ENCODE data around the gene ANGPT4.

ANGPT4 gene
- 0 reads per million in 9 experiments for total RNA-seq

GRCh38 chr20:916125-916799, at the start of gene ANGPT4:
Gene ANGPT4, minus strand, starts transcription at chr20:916334. Its CDS starts 120 bp downstream, at chr20:916214.
- Mint-ChIP-seq H3K36me3 (ENCODE audit: insufficient read depth) (peaks cover 2% of the 10 kb centered on the region), H3K27me3 (peaks cover 20 to 61% of the 10 kb centered on the region in 2 donors), H3K4me1 (ENCODE audit: low read depth in 2 of 2) (peaks cover 2 to 5% of the 10 kb centered on the region in 2 donors), H3K9me3 (no peaks in the 10 kb centered on the region), H3K4me3 (no peak within 1 kb of the TSS), H3K27ac (no peak within 1 kb of the TSS)
- ATAC-seq (replicated peaks) (no peak), DNase-seq (no peak)

GRCh38 chr20:963795-964194, 47.7 kb upstream of the ANGPT4 start:
- Mint-ChIP-seq H3K4me1 (ENCODE audit: low read depth in 2 of 2) (peaks cover 0 to 2% of the 10 kb centered on the region in 2 donors), H3K36me3 (ENCODE audit: insufficient read depth) (no peaks in the 10 kb centered on the region), H3K4me3 (no peak overlapping the region), H3K27me3 (peaks cover 51 to 87% of the 10 kb centered on the region in 2 donors), H3K27ac (no peak overlapping the region), H3K9me3 (no peaks in the 10 kb centered on the region)
- DNase-seq (no peak), ATAC-seq (replicated peaks) (no peak)

- no peak for DNase-seq
- H3K36me3 Mint-ChIP-seq (ENCODE audit: insufficient read depth), result no peaks in the 10 kb centered on the region
- no peak overlapping the region for H3K4me3 Mint-ChIP-seq
- peaks cover 60 to 90% of the 10 kb centered on the region in 2 donors for H3K27me3 Mint-ChIP-seq
- no peak overlapping the region for H3K27ac Mint-ChIP-seq
- H3K4me1 Mint-ChIP-seq (ENCODE audit: low read depth in 2 of 2), result peaks cover 0 to 2% of the 10 kb centered on the region in 2 donors
- no peaks in the 10 kb centered on the region for H3K9me3 Mint-ChIP-seq
- ATAC-seq (replicated peaks), result no peak
These were observed 46.5 kb upstream of the ANGPT4 start for GRCh38 chr20:962683-963082.

- Mint-ChIP-seq H3K27me3 (peaks cover 64 to 95% of the 10 kb centered on the region in 2 donors), H3K27ac (no peak overlapping the region), H3K9me3 (no peaks in the 10 kb centered on the region), H3K4me1 (ENCODE audit: low read depth in 2 of 2) (peaks cover 0 to 2% of the 10 kb centered on the region in 2 donors), H3K36me3 (ENCODE audit: insufficient read depth) (no peaks in the 10 kb centered on the region), H3K4me3 (no peak overlapping the region)
- DNase-seq (no peak), ATAC-seq (replicated peaks) (no peak)
These were observed 46.1 kb upstream of the ANGPT4 start for GRCh38 chr20:962223-962622.

- Mint-ChIP-seq H3K36me3 (ENCODE audit: insufficient read depth) (no peaks in the 10 kb centered on the region), H3K27me3 (peaks cover 64 to 92% of the 10 kb centered on the region in 2 donors), H3K4me3 (no peak overlapping the region), H3K9me3 (no peaks in the 10 kb centered on the region), H3K4me1 (ENCODE audit: low read depth in 2 of 2) (peaks cover 0 to 2% of the 10 kb centered on the region in 2 donors), H3K27ac (no peak overlapping the region)
- DNase-seq (no peak), ATAC-seq (replicated peaks) (no peak)
These were observed 45.6 kb upstream of the ANGPT4 start for GRCh38 chr20:961768-962167.

GRCh38 chr20:959996-960615, 44.0 kb upstream of the ANGPT4 start:
- no peak for DNase-seq
- Mint-ChIP-seq H3K4me1 (ENCODE audit: low read depth in 2 of 2) (peaks cover 0 to 6% of the 10 kb centered on the region in 2 donors), H3K36me3 (ENCODE audit: insufficient read depth) (no peaks in the 10 kb centered on the region), H3K27me3 (peaks cover 66 to 92% of the 10 kb centered on the region in 2 donors), H3K27ac (no peak overlapping the region), H3K9me3 (no peaks in the 10 kb centered on the region), H3K4me3 (no peak overlapping the region)
- no peak for ATAC-seq (replicated peaks)

GRCh38 chr20:958936-959815, 43.0 kb upstream of the ANGPT4 start:
- ATAC-seq (replicated peaks) (no peak), DNase-seq (no peak)
- peaks cover 0 to 6% of the 10 kb centered on the region in 2 donors for H3K4me1 Mint-ChIP-seq (ENCODE audit: low read depth in 2 of 2)
- H3K27ac Mint-ChIP-seq, result no peak overlapping the region
- H3K4me3 Mint-ChIP-seq, result no peak overlapping the region
- no peaks in the 10 kb centered on the region for H3K36me3 Mint-ChIP-seq (ENCODE audit: insufficient read depth)
- H3K9me3 Mint-ChIP-seq, result no peaks in the 10 kb centered on the region
- H3K27me3 Mint-ChIP-seq, result peaks cover 63 to 92% of the 10 kb centered on the region in 2 donors

- H3K27ac Mint-ChIP-seq, result no peak overlapping the region
- no peak overlapping the region for H3K4me3 Mint-ChIP-seq
- DNase-seq (no peak), ATAC-seq (replicated peaks) (no peak)
- peaks cover 0 to 6% of the 10 kb centered on the region in 2 donors for H3K4me1 Mint-ChIP-seq (ENCODE audit: low read depth in 2 of 2)
- H3K27me3 Mint-ChIP-seq, result peaks cover 61 to 94% of the 10 kb centered on the region in 2 donors
- no peaks in the 10 kb centered on the region for H3K36me3 Mint-ChIP-seq (ENCODE audit: insufficient read depth)
- H3K9me3 Mint-ChIP-seq, result no peaks in the 10 kb centered on the region
These were observed 41.4 kb upstream of the ANGPT4 start for GRCh38 chr20:957544-957943.

- no peak overlapping the region for H3K27ac Mint-ChIP-seq
- ATAC-seq (replicated peaks) (peak; percentile 88), DNase-seq (peak; percentile 69 to 80 (median 69))
- H3K9me3 Mint-ChIP-seq, result no peaks in the 10 kb centered on the region
- H3K4me1 Mint-ChIP-seq (ENCODE audit: low read depth in 2 of 2), result peaks cover 0 to 6% of the 10 kb centered on the region in 2 donors
- H3K36me3 Mint-ChIP-seq (ENCODE audit: insufficient read depth), result no peaks in the 10 kb centered on the region
- no peak overlapping the region for H3K4me3 Mint-ChIP-seq
- peaks cover 50 to 94% of the 10 kb centered on the region in 2 donors for H3K27me3 Mint-ChIP-seq
These were observed 40.3 kb upstream of the ANGPT4 start for GRCh38 chr20:956330-956951.

GRCh38 chr20:955656-956055, 39.5 kb upstream of the ANGPT4 start:
- no peaks in the 10 kb centered on the region for H3K9me3 Mint-ChIP-seq
- no peak overlapping the region for H3K4me3 Mint-ChIP-seq

GRCh38 chr20:955111-955510, 39.0 kb upstream of the ANGPT4 start:
- H3K9me3 Mint-ChIP-seq, result no peaks in the 10 kb centered on the region
- ATAC-seq (replicated peaks) (no peak), DNase-seq (no peak)
- no peak overlapping the region for H3K27ac Mint-ChIP-seq
- H3K36me3 Mint-ChIP-seq (ENCODE audit: insufficient read depth), result no peaks in the 10 kb centered on the region
- no peak overlapping the region for H3K4me3 Mint-ChIP-seq
- H3K4me1 Mint-ChIP-seq (ENCODE audit: low read depth in 2 of 2), result peaks cover 0 to 6% of the 10 kb centered on the region in 2 donors
- peaks cover 43 to 89% of the 10 kb centered on the region in 2 donors for H3K27me3 Mint-ChIP-seq

More at GRCh38 chr20:955656-956055, 39.5 kb upstream of the ANGPT4 start:
- Mint-ChIP-seq H3K27me3 (peaks cover 44 to 90% of the 10 kb centered on the region in 2 donors), H3K27ac (no peak overlapping the region), H3K36me3 (ENCODE audit: insufficient read depth) (no peaks in the 10 kb centered on the region), H3K4me1 (ENCODE audit: low read depth in 2 of 2) (peaks cover 0 to 6% of the 10 kb centered on the region in 2 donors)
- ATAC-seq (replicated peaks) (no peak), DNase-seq (no peak)

- no peak overlapping the region for H3K27ac Mint-ChIP-seq
- no peak for ATAC-seq (replicated peaks)
- DNase-seq, result no peak
- no peaks in the 10 kb centered on the region for H3K9me3 Mint-ChIP-seq
- H3K27me3 Mint-ChIP-seq, result peaks cover 46 to 89% of the 10 kb centered on the region in 2 donors
- H3K4me1 Mint-ChIP-seq (ENCODE audit: low read depth in 2 of 2), result peaks cover 0 to 3% of the 10 kb centered on the region in 2 donors
- H3K4me3 Mint-ChIP-seq, result no peak overlapping the region
- H3K36me3 Mint-ChIP-seq (ENCODE audit: insufficient read depth), result no peaks in the 10 kb centered on the region
These were observed 37.6 kb upstream of the ANGPT4 start for GRCh38 chr20:953742-954141.

GRCh38 chr20:952196-952795, 36.2 kb upstream of the ANGPT4 start:
- ATAC-seq (replicated peaks) (no peak), DNase-seq (no peak)
- Mint-ChIP-seq H3K36me3 (ENCODE audit: insufficient read depth) (no peaks in the 10 kb centered on the region), H3K4me1 (ENCODE audit: low read depth in 2 of 2) (peaks cover 0 to 3% of the 10 kb centered on the region in 2 donors), H3K4me3 (no peak overlapping the region), H3K27ac (no peak overlapping the region), H3K9me3 (no peaks in the 10 kb centered on the region), H3K27me3 (peaks cover 42 to 88% of the 10 kb centered on the region in 2 donors)
